HCT116 (cell line): ENCODE data around the gene HTR3E. TPM values are rescaled to one million over a fixed set of nuclear protein-coding genes. Genes with fewer than 3 reads are reported as not detected.

Experiments
- ATAC-seq: fragments of 200-7000 bp; cut with Tn5 transposase; 2 replicates; pipeline ENCODE4 v1.9.1; 2020; ENCODE audit warnings: mild to moderate bottlenecking, moderate library complexity
- BruUV-seq: library from RNA; stranded (reverse); fragments of 400-500 nt; replicated peaks from 2 replicates; lab custom pipeline; 2021; lab: Mats Ljungman, UMichigan
- CTCF ChIA-PET: fragments of 300-600 bp; sonication (Branson Sonifier 250); formaldehyde crosslinking; loops from one replicate; lab custom pipeline; 2021; ENCODE audit warnings: antibody characterized with exemption; lab: Charles Lee
- POLR2A ChIA-PET: fragments of 300-600, 350-600 bp; sonication (Branson Sonifier 250); formaldehyde crosslinking; loops from one replicate; lab custom pipeline; 2021; ENCODE audit warnings: antibody characterized with exemption; lab: Charles Lee
- RAD21 ChIA-PET, 2 experiments: fragments of 300-600 bp; sonication (Branson Sonifier 250); formaldehyde crosslinking; loops; one replicate each; lab custom pipeline; 2023; ENCODE audit warnings: low total read pairs in 2 of 2; ENCODE audit not compliant: uncharacterized antibody in 2 of 2, unreplicated experiment in 2 of 2, low non-redundant PET in 1 of 2; lab: Charles Lee
- DNase-seq: peaks from one replicate; pipeline ENCODE4 v3.0.0-alpha.2; 2010; ENCODE audit warnings: low read depth, low spot score
- H2AFZ ChIP-seq: fragments of 200-600 bp; shearing (Covaris generic), sonication (generic); 2 replicates; pipeline ENCODE4 v1.6.1; 2017; ENCODE audit warnings: low read depth, mixed run types, mixed read lengths, antibody characterized with exemption, low read length; ENCODE audit not compliant: poor library complexity, severe bottlenecking
- H3K27ac ChIP-seq: 2 replicates; pipeline ENCODE4 v1.5.1; 2012; ENCODE audit warnings: low read depth, low read length
- H3K27me3 ChIP-seq: fragments of 200-600 bp; sonication (generic); 2 replicates; pipeline ENCODE4 v1.6.1; 2016; ENCODE audit warnings: mixed run types, low read length, mixed read lengths; ENCODE audit not compliant: insufficient read depth
- H3K36me3 ChIP-seq, 2 experiments: fragments of 200-500 bp in 1 of 2; fragments of 200-600 bp in 1 of 2; sonication (Bioruptor generic) in 1 of 2; sonication (generic) in 1 of 2; 2 replicates each; pipeline versions ENCODE4 v1.5.1 to v1.6.1; 2014 to 2016; ENCODE audit warnings: low read length in 2 of 2, inconsistent platforms in 1 of 2, mixed read lengths in 1 of 2, mixed run types in 1 of 2; ENCODE audit not compliant: insufficient read depth in 2 of 2, control insufficient read depth in 1 of 2
- H3K4me1 ChIP-seq, 2 experiments: fragments of 200-600 bp in 1 of 2; sonication (generic) in 1 of 2; 2 replicates each; pipeline versions ENCODE4 v1.5.1 to v1.6.1; 2012 to 2017; ENCODE audit warnings: low read length in 2 of 2, inconsistent platforms in 1 of 2, mild to moderate bottlenecking in 1 of 2, mixed read lengths in 1 of 2, mixed run types in 1 of 2, moderate library complexity in 1 of 2; ENCODE audit not compliant: insufficient read depth in 2 of 2, control insufficient read depth in 1 of 2
- H3K4me2 ChIP-seq: fragments of 200-600 bp; sonication (generic); 2 replicates; pipeline ENCODE4 v1.6.1; 2017; ENCODE audit warnings: mixed run types, low read length, mixed read lengths
- H3K4me3 ChIP-seq, 2 experiments: fragments of 200-600 bp in 1 of 2; sonication (generic) in 1 of 2; replicated peaks in 1 of 2; 2 replicates each; pipeline ENCODE4 v1.5.1; 2011 to 2016; ENCODE audit warnings: low read length in 2 of 2, control low read depth in 1 of 2, low read depth in 1 of 2, mild to moderate bottlenecking in 1 of 2, mixed read lengths in 1 of 2, mixed run types in 1 of 2
- H3K79me2 ChIP-seq: fragments of 200-600 bp; sonication (generic); 2 replicates; pipeline ENCODE4 v1.6.1; 2017; ENCODE audit warnings: mild to moderate bottlenecking, mixed run types, low read length, moderate library complexity, mixed read lengths; ENCODE audit not compliant: insufficient read depth
- H3K9ac ChIP-seq: fragments of 200-600 bp; sonication (generic); 2 replicates; pipeline ENCODE4 v1.6.1; 2016; ENCODE audit warnings: low read length, mixed read lengths
- H3K9me2 ChIP-seq: fragments of 200-600 bp; sonication (generic), shearing (Covaris generic); 2 replicates; pipeline ENCODE4 v1.6.1; 2017; ENCODE audit warnings: mixed run types, mild to moderate bottlenecking, moderate library complexity; ENCODE audit not compliant: insufficient read depth
- H3K9me3 ChIP-seq, 2 experiments: fragments of 200-500 bp in 1 of 2; fragments of 200-600 bp in 1 of 2; sonication (Bioruptor generic) in 1 of 2; sonication (generic) in 1 of 2; 2 replicates each; pipeline ENCODE4 v1.6.1; 2014 to 2017; ENCODE audit warnings: low read length in 2 of 2, mixed read lengths in 2 of 2, inconsistent platforms in 1 of 2, low read depth in 1 of 2, mild to moderate bottlenecking in 1 of 2, mixed run types in 1 of 2, moderate library complexity in 1 of 2; ENCODE audit not compliant: control insufficient read depth in 1 of 2, insufficient read depth in 1 of 2
- H4K20me1 ChIP-seq: fragments of 200-600 bp; sonication (generic), shearing (Covaris generic); 2 replicates; pipeline ENCODE4 v1.6.1; 2017; ENCODE audit warnings: mixed run types, mild to moderate bottlenecking, moderate library complexity; ENCODE audit not compliant: insufficient read depth
- ATF3 ChIP-seq: IDR thresholded peaks from 2 replicates; pipeline ENCODE4 v1.6.1; 2012
- CBX3 ChIP-seq: IDR thresholded peaks from 2 replicates; pipeline ENCODE4 v1.6.1; 2012; ENCODE audit warnings: low read depth
- EZH2phosphoT487 ChIP-seq: fragments of 200-600 bp; IDR thresholded peaks from 2 replicates; pipeline ENCODE4 v1.6.1; 2018; ENCODE audit warnings: antibody characterized with exemption, borderline replicate concordance
- SRF ChIP-seq: IDR thresholded peaks from 2 replicates; pipeline ENCODE4 v1.6.1; 2012; ENCODE audit warnings: low read depth
- TCF7L2 ChIP-seq: IDR thresholded peaks from 2 replicates; pipeline ENCODE4 v1.7.0; 2011; ENCODE audit warnings: borderline replicate concordance, inconsistent platforms; ENCODE audit not compliant: insufficient read depth, insufficient read length; ENCODE audit errors: extremely low read depth
- ZFX ChIP-seq: fragments of 450-650 bp; IDR thresholded peaks from 2 replicates; pipeline ENCODE4 v1.6.1; 2017
- intact Hi-C: fragments of 100-400 bp; cut with micrococcal nuclease; formaldehyde crosslinking; loops from 2 replicates; pipeline ENCODE4 v1.10.0; 2022
- total RNA-seq: library from RNA; stranded (reverse); gene quantifications from one replicate; pipeline ENCODE4 v1.2.1, GENCODE V29; 2021; ENCODE audit not compliant: unreplicated experiment
- TF ChIP-seq, protein P1 (sequence below): IDR thresholded peaks from 2 replicates; pipeline ENCODE4 v1.6.1; 2012
- TF ChIP-seq, protein P2 (sequence below): IDR thresholded peaks from 2 replicates; pipeline ENCODE4 v1.6.1; 2012; ENCODE audit warnings: low read depth

The HTR3E gene
- total RNA-seq, 1 experiment from 2014 or later: not detected

GRCh38 chr3:184142199-184142598 is 45.3 kb downstream of the HTR3E start:
- no peak overlapping the region for H3K4me3 ChIP-seq
- DNase-seq: no peak
- H4K20me1 ChIP-seq: no peaks in the 10 kb centered on the region
- ATAC-seq: no peak
- TF ChIP-seq ZFX (no peak), SRF (no peak), ATF3 (no peak), EZH2phosphoT487 (no peak), CBX3 (no peak), TCF7L2 (no peak)
- TF ChIP-seq, protein P1, sequence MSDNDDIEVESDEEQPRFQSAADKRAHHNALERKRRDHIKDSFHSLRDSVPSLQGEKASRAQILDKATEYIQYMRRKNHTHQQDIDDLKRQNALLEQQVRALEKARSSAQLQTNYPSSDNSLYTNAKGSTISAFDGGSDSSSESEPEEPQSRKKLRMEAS: no peak
- TF ChIP-seq, protein P2, sequence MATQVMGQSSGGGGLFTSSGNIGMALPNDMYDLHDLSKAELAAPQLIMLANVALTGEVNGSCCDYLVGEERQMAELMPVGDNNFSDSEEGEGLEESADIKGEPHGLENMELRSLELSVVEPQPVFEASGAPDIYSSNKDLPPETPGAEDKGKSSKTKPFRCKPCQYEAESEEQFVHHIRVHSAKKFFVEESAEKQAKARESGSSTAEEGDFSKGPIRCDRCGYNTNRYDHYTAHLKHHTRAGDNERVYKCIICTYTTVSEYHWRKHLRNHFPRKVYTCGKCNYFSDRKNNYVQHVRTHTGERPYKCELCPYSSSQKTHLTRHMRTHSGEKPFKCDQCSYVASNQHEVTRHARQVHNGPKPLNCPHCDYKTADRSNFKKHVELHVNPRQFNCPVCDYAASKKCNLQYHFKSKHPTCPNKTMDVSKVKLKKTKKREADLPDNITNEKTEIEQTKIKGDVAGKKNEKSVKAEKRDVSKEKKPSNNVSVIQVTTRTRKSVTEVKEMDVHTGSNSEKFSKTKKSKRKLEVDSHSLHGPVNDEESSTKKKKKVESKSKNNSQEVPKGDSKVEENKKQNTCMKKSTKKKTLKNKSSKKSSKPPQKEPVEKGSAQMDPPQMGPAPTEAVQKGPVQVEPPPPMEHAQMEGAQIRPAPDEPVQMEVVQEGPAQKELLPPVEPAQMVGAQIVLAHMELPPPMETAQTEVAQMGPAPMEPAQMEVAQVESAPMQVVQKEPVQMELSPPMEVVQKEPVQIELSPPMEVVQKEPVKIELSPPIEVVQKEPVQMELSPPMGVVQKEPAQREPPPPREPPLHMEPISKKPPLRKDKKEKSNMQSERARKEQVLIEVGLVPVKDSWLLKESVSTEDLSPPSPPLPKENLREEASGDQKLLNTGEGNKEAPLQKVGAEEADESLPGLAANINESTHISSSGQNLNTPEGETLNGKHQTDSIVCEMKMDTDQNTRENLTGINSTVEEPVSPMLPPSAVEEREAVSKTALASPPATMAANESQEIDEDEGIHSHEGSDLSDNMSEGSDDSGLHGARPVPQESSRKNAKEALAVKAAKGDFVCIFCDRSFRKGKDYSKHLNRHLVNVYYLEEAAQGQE: no peak
- H2AFZ ChIP-seq: no peak overlapping the region
- BruUV-seq: no TSS peak
- H3K36me3 ChIP-seq: peaks cover 38 to 47% of the 10 kb centered on the region in 2 experiments
- intact Hi-C loops: no loop called here
- H3K9me3 ChIP-seq: no peaks in the 10 kb centered on the region
- POLR2A ChIA-PET: no interaction called here
- H3K27ac ChIP-seq: no peak overlapping the region
- H3K27me3 ChIP-seq: no peaks in the 10 kb centered on the region
- RAD21 ChIA-PET: no interaction called here
- H3K4me1 ChIP-seq: 0 out of 4 replicates have a peak, but pooled peaks cover 0 to 8% of the 10 kb centered on the region in 2 experiments
- no peak overlapping the region for H3K4me2 ChIP-seq
- CTCF ChIA-PET: no interaction called here
- no peak overlapping the region for H3K9ac ChIP-seq
- H3K79me2 ChIP-seq: peaks cover 30% of the 10 kb centered on the region
- no peaks in the 10 kb centered on the region for H3K9me2 ChIP-seq
